Measurements from ENCODE around the gene PLXDC2. TPM values are rescaled to one million over a fixed set of nuclear protein-coding genes. Genes with fewer than 3 reads are reported as not detected.
A peak's percentile ranks its signal among the peaks of the same experiment; 100 is the strongest.

Gene PLXDC2
- total and polyA plus RNA-seq, 2 experiments from 2014 or later, result 13.5 to 19.4 TPM

GRCh38 chr10:19993714-19994315, 177.6 kb downstream of the PLXDC2 start (continued):
- TF ChIP-seq ETS1 (IDR thresholded peaks at IDR 0.05), result no peak
- no peak for TF ChIP-seq REST (IDR thresholded peaks at IDR 0.05; ENCODE audit: unreplicated experiment)
- no peak for TF ChIP-seq POLR2AphosphoS5 (IDR thresholded peaks at IDR 0.05; ENCODE audit: low read depth)
- TF ChIP-seq JUNB (IDR thresholded peaks at IDR 0.05; ENCODE audit: unreplicated experiment), result no peak
- TF ChIP-seq EZH2 (IDR thresholded peaks at IDR 0.05; ENCODE audit: low read depth, unreplicated experiment), result no peak

- Histone ChIP-seq H3K79me2 (replicated peaks; ENCODE audit: insufficient read depth) (peaks cover 28% of the 10 kb centered on the region), H3K4me1 (ENCODE audit: insufficient read depth) (peaks cover 19% of the 10 kb centered on the region), H3K27ac (ENCODE audit: low read depth) (no peak overlapping the region; the same call in 1 of the 2 replicates), H3K4me2 (no peak overlapping the region), H3K4me3 (no peak overlapping the region), H2AFZ (no peak overlapping the region), H3K36me3 (ENCODE audit: insufficient read depth) (no peaks in the 10 kb centered on the region), H3K9me2 (ENCODE audit: insufficient read depth) (no peaks in the 10 kb centered on the region), H3F3A (replicated peaks; ENCODE audit: low read depth) (no peaks in the 10 kb centered on the region), H3K27me3 (ENCODE audit: insufficient read depth) (no peaks in the 10 kb centered on the region), H4K20me1 (replicated peaks; ENCODE audit: insufficient read depth) (no peaks in the 10 kb centered on the region)
- no peak overlapping the region for H3K4me3 Mint-ChIP-seq
- peak overlapping the region; percentile 45; the same call in 1 of the 2 replicates for H3K27ac Mint-ChIP-seq
- no peak for ATAC-seq
- H3K4me1 Mint-ChIP-seq, result peaks cover 40% of the 10 kb centered on the region
- H3K9me3 Mint-ChIP-seq, result peaks cover 4% of the 10 kb centered on the region; the same call in 1 of the 3 replicates
- no peak for DNase-seq (ENCODE audit: low spot score)
- no peaks in the 10 kb centered on the region for H3K27me3 Mint-ChIP-seq (ENCODE audit: insufficient read depth, low read depth, poor library complexity)
- peaks cover 32% of the 10 kb centered on the region for H3K36me3 Mint-ChIP-seq (ENCODE audit: low read depth)
- TF ChIP-seq STAT1 (IDR thresholded peaks at IDR 0.05; ENCODE audit: unreplicated experiment), result no peak
- TF ChIP-seq ZNF331 (CRISPR knock-in tag; IDR thresholded peaks at IDR 0.05; ENCODE audit: low read depth), result no peak
- TF ChIP-seq REST (IDR thresholded peaks at IDR 0.05; ENCODE audit: unreplicated experiment), result no peak
- TF ChIP-seq JUNB (IDR thresholded peaks at IDR 0.05; ENCODE audit: unreplicated experiment), result no peak
- no peak for TF ChIP-seq CREB1 (CRISPR knock-in tag; IDR thresholded peaks at IDR 0.05; ENCODE audit: low read depth)
- TF ChIP-seq POLR2AphosphoS5 (IDR thresholded peaks at IDR 0.05; ENCODE audit: low read depth), result no peak
- no peak for TF ChIP-seq NANOG (IDR thresholded peaks at IDR 0.05; ENCODE audit: borderline replicate concordance)
- no peak for TF ChIP-seq EZH2 (IDR thresholded peaks at IDR 0.05; ENCODE audit: low read depth, unreplicated experiment)
- TF ChIP-seq CTCF (conservative IDR thresholded peaks at IDR 0.05; ENCODE audit: low read depth in 2 of 2), result no peak
These were observed 182.2 kb downstream of the PLXDC2 start for GRCh38 chr10:19998482-19998881.
